Tibial nerve (tissue), 4 donors: ENCODE results near the gene ABCA5. TPM values are rescaled to one million over a fixed set of nuclear protein-coding genes. Genes with fewer than 3 reads are reported as not detected.

ENCODE experiments used
- DNase-seq, 2 donors: peaks; one replicate each; pipeline ENCODE4 v3.0.0-alpha.2; 2019; ENCODE audit warnings: low spot score in 2 of 2
- H3K27ac ChIP-seq, 4 donors: fragments of 200-600 bp; sonication (generic) in 3 of 4; one replicate each; pipeline ENCODE4 v1.5.1; 2017 to 2019; ENCODE audit warnings: mild to moderate bottlenecking in 1 of 4
- H3K27me3 ChIP-seq, 2 donors: fragments of 200-600 bp; sonication (generic) in 1 of 2; one replicate each; pipeline versions ENCODE4 v1.5.1 to v1.6.0; 2017 to 2019
- H3K36me3 ChIP-seq, 3 donors: fragments of 200-600 bp; sonication (generic); one replicate each; pipeline ENCODE4 v1.5.1; 2018 to 2019
- H3K4me1 ChIP-seq, 4 donors: fragments of 200-600 bp; sonication (generic) in 3 of 4; one replicate each; pipeline ENCODE4 v1.5.1; 2017 to 2019
- H3K4me3 ChIP-seq, 4 donors: fragments of 200-600 bp; sonication (generic) in 3 of 4; one replicate each; pipeline ENCODE4 v1.5.1; 2017 to 2019; ENCODE audit warnings: mild to moderate bottlenecking in 1 of 4, moderate library complexity in 1 of 4
- H3K9me3 ChIP-seq, 4 donors: fragments of 200-600 bp; sonication (generic) in 3 of 4; one replicate each; pipeline ENCODE4 v1.5.1; 2017 to 2019
- EP300 ChIP-seq, 2 donors: sonication (generic); formaldehyde crosslinking; IDR thresholded peaks; one replicate each; pipeline ENCODE4 v1.6.1; 2017; ENCODE audit warnings: antibody characterized with exemption in 2 of 2, mild to moderate bottlenecking in 1 of 2
- POLR2A ChIP-seq, 2 donors: fragments of 450-650 bp; IDR thresholded peaks; one replicate each; pipeline ENCODE4 v1.6.1; 2017; ENCODE audit warnings: antibody characterized with exemption in 2 of 2, mild to moderate bottlenecking in 2 of 2, moderate library complexity in 2 of 2
- WGBS, 2 donors: methylation state at CpG; one replicate each; pipeline ENCODE4 v1.1.5; 2018; 5-methylcytosine and 5-hydroxymethylcytosine counted together
- total RNA-seq, 4 donors: library from RNA; depleted of rRNA; stranded (reverse); fragments of >200 nt; gene quantifications; one replicate each; pipeline ENCODE4 v1.1.0, GENCODE V29; 2016
- TF ChIP-seq, protein P1 (sequence below), 5 experiments: fragments of 200-600 bp in 3 of 5; fragments of 450-650 bp in 2 of 5; sonication (generic) in 3 of 5; IDR thresholded peaks; one replicate each; pipeline ENCODE4 v1.5.1; 2016 to 2019; ENCODE audit warnings: antibody characterized with exemption in 5 of 5, mild to moderate bottlenecking in 3 of 5, moderate library complexity in 2 of 5

ABCA5 gene
- total RNA-seq, 4 donors from 2014 or later = 37.5 to 79.0 (median 58.2) TPM

DNA sequence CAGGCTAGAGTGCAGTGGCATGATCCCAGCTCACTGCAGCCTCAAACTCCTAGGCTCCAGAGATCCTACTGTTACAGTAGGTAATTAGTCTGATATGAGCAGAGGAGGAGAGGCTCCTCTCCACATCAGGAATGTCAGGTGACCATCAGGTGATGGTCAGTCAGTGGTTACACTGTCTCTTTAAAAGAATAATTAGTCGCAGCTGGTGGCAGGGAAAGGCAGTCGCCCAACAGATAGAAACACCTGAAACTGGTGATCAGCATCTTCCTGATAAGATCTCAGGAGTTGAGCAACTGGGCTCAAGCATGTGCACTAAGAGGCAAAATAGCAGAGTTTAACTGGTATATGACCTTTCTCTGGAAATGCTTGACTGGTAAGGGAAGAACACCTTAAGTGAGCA lies 21.5 kb upstream of the ABCA5 start:
- Histone ChIP-seq H3K4me3 (no peak overlapping the region), H3K27me3 (no peaks in the 10 kb centered on the region), H3K4me1 (no peaks in the 10 kb centered on the region), H3K36me3 (no peaks in the 10 kb centered on the region), H3K9me3 (peaks cover 0 to 3% (median 0%) of the 10 kb centered on the region in 4 donors), H3K27ac (no peak overlapping the region)
- TF ChIP-seq POLR2A (IDR thresholded peaks at IDR 0.05) (no peak), EP300 (IDR thresholded peaks at IDR 0.05) (no peak)
- TF ChIP-seq, protein P1, sequence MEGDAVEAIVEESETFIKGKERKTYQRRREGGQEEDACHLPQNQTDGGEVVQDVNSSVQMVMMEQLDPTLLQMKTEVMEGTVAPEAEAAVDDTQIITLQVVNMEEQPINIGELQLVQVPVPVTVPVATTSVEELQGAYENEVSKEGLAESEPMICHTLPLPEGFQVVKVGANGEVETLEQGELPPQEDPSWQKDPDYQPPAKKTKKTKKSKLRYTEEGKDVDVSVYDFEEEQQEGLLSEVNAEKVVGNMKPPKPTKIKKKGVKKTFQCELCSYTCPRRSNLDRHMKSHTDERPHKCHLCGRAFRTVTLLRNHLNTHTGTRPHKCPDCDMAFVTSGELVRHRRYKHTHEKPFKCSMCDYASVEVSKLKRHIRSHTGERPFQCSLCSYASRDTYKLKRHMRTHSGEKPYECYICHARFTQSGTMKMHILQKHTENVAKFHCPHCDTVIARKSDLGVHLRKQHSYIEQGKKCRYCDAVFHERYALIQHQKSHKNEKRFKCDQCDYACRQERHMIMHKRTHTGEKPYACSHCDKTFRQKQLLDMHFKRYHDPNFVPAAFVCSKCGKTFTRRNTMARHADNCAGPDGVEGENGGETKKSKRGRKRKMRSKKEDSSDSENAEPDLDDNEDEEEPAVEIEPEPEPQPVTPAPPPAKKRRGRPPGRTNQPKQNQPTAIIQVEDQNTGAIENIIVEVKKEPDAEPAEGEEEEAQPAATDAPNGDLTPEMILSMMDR (IDR thresholded peaks at IDR 0.05) = no peak
- WGBS, 2 donors = 85 to 92% methylated on average over 2 of the region's 2 CpGs
- no peak for DNase-seq

DNA sequence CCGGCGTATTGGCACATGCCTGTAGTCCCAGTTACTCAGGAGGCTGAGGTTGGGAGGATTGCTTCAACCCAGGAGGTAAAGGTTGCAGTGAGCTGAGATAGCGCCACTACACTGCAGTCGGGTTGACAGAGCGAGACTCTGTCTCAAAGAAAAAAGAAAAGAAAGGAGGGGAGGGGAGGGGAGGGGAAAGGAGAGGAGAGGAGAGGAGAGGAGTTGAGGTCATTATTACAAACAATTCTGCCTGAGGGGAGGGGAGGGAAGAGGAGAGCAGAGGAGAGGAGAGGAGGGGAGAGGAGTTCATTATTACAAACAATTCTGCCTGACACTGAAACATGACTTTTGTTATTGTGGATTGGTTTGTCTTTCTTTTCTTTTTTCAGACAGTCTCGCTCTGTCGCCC lies 19.8 kb upstream of the ABCA5 start:
- H3K27ac ChIP-seq = no peak overlapping the region
- H3K4me3 ChIP-seq = no peak overlapping the region
- peaks cover 0 to 3% (median 0%) of the 10 kb centered on the region in 4 donors for H3K9me3 ChIP-seq
- WGBS, 2 donors = 79 to 81% methylated on average over 7 of the region's 7 CpGs
- no peaks in the 10 kb centered on the region for H3K27me3 ChIP-seq
- H3K4me1 ChIP-seq = no peaks in the 10 kb centered on the region
- no peak for TF ChIP-seq POLR2A (IDR thresholded peaks at IDR 0.05)
- TF ChIP-seq, protein P1 (IDR thresholded peaks at IDR 0.05) = no peak
- no peak for TF ChIP-seq EP300 (IDR thresholded peaks at IDR 0.05)
- H3K36me3 ChIP-seq = no peaks in the 10 kb centered on the region
- DNase-seq = no peak

DNA sequence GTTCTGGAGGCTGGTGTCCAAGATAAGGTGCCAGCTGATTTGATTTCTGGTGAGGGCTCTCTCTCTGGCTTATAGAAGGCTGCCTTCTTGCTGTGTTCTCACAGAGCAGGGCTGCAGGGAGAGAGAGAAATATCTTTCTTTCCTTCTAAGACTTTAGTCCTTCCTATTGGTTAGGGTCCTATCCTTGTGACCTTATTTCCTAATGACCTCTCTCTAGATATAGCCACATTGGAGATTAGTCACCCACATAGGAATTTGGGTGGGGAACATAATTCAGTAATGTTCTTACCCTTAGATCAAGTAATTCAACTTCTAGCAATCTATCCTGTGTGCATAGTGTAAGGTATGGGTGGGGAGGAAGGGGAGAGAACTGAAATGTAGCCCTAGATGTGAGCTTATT lies 18.0 kb upstream of the ABCA5 start:
- Histone ChIP-seq H3K36me3 (no peaks in the 10 kb centered on the region), H3K4me1 (no peaks in the 10 kb centered on the region), H3K9me3 (peaks cover 0 to 3% (median 0%) of the 10 kb centered on the region in 4 donors), H3K27me3 (no peaks in the 10 kb centered on the region), H3K27ac (no peak overlapping the region), H3K4me3 (no peak overlapping the region)
- no peak for TF ChIP-seq EP300 (IDR thresholded peaks at IDR 0.05)
- TF ChIP-seq POLR2A (IDR thresholded peaks at IDR 0.05) = no peak
- TF ChIP-seq, protein P1 (IDR thresholded peaks at IDR 0.05) = no peak
- no peak for DNase-seq

DNA sequence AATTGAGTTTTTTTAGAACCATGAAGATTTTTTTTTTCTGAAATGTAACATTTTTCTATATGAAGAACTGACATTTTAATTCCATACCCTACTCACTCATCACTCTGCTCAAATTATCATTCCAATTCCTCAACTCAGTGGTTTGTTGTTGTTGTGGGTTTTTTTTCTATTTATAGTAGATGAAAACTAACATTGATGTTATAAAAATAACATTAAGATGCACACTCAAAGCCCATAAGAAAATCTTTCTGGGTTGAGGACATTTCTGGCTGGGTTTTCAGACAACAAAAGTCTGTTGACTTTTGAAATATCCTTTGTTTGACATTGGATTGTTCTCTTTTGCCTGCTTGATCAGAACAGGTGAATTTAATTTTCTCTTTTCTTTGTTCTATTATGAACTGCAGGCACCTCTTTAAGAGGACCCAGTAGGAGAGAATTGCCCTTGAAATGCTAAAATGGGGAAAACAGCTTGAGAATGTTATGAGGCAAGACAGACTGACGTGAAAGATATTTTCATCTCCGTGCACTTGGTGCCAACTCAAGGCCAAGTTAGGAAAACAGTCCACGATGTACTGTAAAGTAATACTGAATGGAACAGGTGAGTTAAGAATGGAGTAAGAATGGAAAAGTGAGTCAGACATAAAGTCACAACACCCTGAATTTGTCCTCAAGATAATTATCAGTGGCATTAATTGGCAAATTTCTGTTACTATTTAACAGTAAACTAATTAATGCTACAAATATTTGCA lies 16.1 kb upstream of the ABCA5 start:
- H3K9me3 ChIP-seq = no peaks in the 10 kb centered on the region
- no peaks in the 10 kb centered on the region for H3K4me1 ChIP-seq
- no peak overlapping the region for H3K27ac ChIP-seq
- DNase-seq = no peak
- TF ChIP-seq, protein P1 (IDR thresholded peaks at IDR 0.05) = no peak
- TF ChIP-seq POLR2A (IDR thresholded peaks at IDR 0.05) (no peak), EP300 (IDR thresholded peaks at IDR 0.05) (no peak)
- H3K36me3 ChIP-seq = no peaks in the 10 kb centered on the region
- WGBS, 2 donors = 43 to 55% methylated on average over 3 of the region's 3 CpGs
- no peak overlapping the region for H3K4me3 ChIP-seq
- H3K27me3 ChIP-seq = no peaks in the 10 kb centered on the region

DNA sequence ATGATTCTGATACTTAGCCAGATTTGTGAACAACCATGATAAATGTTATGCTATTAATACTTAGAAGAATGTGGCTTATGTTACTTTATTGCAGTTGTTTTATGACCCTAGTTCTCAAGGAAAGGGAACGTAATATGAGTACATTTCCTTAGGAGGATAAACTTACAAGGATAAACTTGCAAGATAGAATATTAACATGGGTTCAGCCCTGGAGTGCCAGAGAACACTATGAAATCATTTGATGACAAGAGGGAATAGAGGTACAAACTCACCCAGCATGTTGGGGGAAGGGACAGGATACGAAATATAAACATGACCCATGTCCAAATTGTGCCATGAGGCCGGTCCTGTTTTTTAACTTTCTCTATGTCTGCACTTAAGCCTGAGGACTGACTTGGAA lies 13.0 kb upstream of the ABCA5 start:
- Histone ChIP-seq H3K36me3 (no peaks in the 10 kb centered on the region), H3K4me3 (no peak overlapping the region), H3K9me3 (peaks cover 0 to 5% (median 0%) of the 10 kb centered on the region in 4 donors), H3K27ac (no peak overlapping the region), H3K4me1 (no peaks in the 10 kb centered on the region), H3K27me3 (no peaks in the 10 kb centered on the region)
- no peak for DNase-seq
- TF ChIP-seq EP300 (IDR thresholded peaks at IDR 0.05) (no peak), POLR2A (IDR thresholded peaks at IDR 0.05) (no peak)
- TF ChIP-seq, protein P1 (IDR thresholded peaks at IDR 0.05) = no peak
- WGBS, 2 donors = 53 to 73% methylated on average over 3 of the region's 3 CpGs
